ENCODE results near the gene MAB21L4. TPM values are rescaled to one million over a fixed set of nuclear protein-coding genes. Genes with fewer than 3 reads are reported as not detected.

The MAB21L4 gene
- total RNA-seq, 2 experiments from 2014 or later, result not detected

DNA sequence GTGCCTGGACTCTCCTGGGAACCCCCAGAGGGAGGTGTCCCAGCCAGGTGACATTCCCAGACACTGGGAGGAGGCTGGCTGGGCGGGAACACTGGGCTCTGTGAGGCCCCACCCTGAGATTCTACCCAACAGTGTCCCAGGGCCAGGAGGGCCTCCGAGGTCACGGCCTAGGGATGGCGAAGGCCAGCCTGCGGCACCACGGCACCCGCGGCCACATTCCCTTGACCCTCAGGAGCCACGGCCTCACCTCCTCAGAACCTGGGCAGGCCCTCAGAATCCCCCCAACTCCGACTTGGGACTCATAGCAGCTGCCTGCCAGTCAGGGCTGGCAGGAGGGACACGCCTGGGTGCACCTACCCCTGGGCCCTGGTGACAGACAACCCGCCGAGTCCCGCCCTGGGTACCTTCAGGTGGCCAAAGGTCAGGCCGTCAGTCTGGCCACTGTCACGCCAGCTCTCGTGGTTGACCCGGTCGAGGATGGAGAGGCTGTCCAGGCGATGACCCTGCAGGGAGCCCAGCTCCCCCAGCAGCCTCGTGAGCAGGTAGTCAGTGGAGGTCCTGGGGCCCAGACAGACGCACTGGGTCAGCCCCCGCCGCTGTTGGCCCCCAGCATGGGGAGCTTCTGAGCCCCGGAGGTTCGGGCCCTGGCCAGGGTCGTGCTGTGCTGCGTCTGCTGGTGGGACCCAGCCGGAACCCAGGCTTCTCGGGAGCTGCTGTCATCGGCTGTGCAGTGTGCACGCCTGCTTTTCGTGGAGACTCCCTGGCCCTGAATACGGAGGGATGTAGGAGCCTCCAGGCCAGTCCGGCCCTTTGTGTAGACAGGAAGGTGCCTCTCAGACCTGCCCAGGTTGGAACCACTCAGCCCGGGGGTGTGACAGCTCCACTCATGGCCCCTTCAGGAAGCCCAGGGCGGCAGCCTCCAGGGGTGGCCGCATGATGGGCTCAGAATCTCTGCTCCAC is 6.1 kb downstream of the MAB21L4 start:
- DNase-seq (no peak), ATAC-seq (no peak)
- TF ChIP-seq, protein P1, sequence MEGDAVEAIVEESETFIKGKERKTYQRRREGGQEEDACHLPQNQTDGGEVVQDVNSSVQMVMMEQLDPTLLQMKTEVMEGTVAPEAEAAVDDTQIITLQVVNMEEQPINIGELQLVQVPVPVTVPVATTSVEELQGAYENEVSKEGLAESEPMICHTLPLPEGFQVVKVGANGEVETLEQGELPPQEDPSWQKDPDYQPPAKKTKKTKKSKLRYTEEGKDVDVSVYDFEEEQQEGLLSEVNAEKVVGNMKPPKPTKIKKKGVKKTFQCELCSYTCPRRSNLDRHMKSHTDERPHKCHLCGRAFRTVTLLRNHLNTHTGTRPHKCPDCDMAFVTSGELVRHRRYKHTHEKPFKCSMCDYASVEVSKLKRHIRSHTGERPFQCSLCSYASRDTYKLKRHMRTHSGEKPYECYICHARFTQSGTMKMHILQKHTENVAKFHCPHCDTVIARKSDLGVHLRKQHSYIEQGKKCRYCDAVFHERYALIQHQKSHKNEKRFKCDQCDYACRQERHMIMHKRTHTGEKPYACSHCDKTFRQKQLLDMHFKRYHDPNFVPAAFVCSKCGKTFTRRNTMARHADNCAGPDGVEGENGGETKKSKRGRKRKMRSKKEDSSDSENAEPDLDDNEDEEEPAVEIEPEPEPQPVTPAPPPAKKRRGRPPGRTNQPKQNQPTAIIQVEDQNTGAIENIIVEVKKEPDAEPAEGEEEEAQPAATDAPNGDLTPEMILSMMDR (IDR thresholded peaks at IDR 0.05), result no peak
- Mint-ChIP-seq H3K27me3 (no peaks in the 10 kb centered on the region), H3K4me1 (ENCODE audit: low read depth) (peaks cover 5% of the 10 kb centered on the region), H3K9me3 (no peaks in the 10 kb centered on the region), H3K27ac (no peak overlapping the region), H3K36me3 (ENCODE audit: low read depth) (no peaks in the 10 kb centered on the region), H3K4me3 (no peak overlapping the region)
- intact Hi-C loops (cut with micrococcal nuclease), result no loop called here
- POLR2A ChIA-PET, result no interaction called here
- CTCF ChIA-PET, result no interaction called here

DNA sequence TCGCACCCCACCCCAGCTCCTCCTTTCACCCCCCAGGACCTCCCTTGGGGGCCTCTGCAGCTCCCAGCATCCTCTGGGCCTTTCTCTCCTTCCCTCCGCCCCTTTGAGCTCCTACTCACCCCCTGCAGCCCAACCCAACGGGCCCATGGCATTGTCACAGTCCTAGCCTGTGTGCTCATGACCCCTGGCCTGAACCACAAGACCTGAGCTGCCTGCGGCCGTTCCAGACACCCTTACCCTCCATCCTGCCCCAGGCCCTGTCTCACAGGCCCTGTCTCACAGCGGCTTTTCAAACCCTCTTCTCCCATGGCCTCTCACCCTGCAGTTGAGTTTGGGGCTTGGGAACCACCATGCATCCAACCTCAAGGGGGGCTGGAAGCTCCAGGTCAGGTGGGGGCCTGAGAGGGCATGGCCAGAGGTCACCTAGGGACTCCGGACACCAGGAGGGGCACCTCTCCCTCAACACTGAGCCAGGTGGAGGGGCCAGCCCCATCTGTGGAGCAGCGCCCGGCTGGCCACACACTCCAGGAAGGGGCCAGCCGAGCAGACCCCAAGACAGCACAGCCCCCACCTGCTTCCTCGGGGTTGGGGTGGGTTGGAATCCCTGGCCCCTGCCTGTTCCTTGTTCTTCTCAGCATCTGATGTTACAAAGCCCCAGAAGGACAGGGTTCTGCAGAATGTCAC is 6.9 kb downstream of the MAB21L4 start:
- Mint-ChIP-seq H3K4me3 (no peak overlapping the region), H3K27ac (no peak overlapping the region), H3K9me3 (no peaks in the 10 kb centered on the region), H3K4me1 (ENCODE audit: low read depth) (peaks cover 5% of the 10 kb centered on the region), H3K36me3 (ENCODE audit: low read depth) (no peaks in the 10 kb centered on the region), H3K27me3 (no peaks in the 10 kb centered on the region)
- TF ChIP-seq, protein P1 (IDR thresholded peaks at IDR 0.05), result no peak
- no peak for ATAC-seq
- intact Hi-C loops (cut with micrococcal nuclease), result no loop called here
- POLR2A ChIA-PET, result no interaction called here
- no peak for DNase-seq
- CTCF ChIA-PET, result no interaction called here

DNA sequence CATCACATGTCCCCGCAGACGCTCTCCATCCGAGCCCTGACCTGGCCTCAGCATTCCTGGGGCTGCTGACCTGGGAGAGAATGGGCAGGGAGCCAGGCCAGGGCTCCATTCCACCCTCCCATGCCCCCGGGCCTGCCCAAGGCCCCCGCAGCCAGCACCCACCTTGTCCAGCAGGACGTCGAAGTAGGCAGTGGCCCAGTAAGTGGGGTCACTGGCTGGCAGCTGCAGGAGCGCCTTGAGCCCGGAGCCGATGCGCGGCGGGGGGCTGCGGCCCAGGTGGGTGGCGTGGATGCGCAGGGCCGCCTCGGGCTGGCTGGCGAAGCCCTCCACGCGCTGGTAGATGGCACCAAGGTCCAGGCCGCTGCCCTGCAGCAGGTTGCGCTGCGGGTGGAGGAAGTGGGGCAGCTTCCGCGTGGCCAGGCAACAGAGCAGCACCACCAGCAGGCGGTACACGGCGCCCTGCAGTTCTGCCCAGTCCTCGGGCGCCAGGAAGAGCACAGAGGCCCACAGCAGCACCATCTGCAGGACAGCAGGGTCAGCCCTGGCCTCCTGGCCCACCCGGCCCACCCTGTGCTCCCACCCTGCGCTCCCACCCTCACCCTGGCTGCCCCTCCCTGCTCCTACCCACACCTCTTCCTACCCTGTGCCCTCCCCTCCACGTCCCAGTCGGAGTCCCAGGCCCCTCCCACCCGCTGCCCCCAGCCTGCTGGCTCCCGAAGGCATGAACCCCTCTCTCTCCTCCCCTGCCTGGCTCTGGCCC is 7.6 kb downstream of the MAB21L4 start:
- ChIA-PET POLR2A (no interaction called here), CTCF (no interaction called here)
- TF ChIP-seq, protein P1 (IDR thresholded peaks at IDR 0.05), result no peak
- Mint-ChIP-seq H3K4me1 (ENCODE audit: low read depth) (peaks cover under 1% of the 10 kb centered on the region), H3K36me3 (ENCODE audit: low read depth) (no peaks in the 10 kb centered on the region), H3K27ac (no peak overlapping the region), H3K27me3 (no peaks in the 10 kb centered on the region), H3K4me3 (no peak overlapping the region), H3K9me3 (no peaks in the 10 kb centered on the region)
- DNase-seq (no peak), ATAC-seq (no peak)
- intact Hi-C loops (cut with micrococcal nuclease), result no loop called here

DNA sequence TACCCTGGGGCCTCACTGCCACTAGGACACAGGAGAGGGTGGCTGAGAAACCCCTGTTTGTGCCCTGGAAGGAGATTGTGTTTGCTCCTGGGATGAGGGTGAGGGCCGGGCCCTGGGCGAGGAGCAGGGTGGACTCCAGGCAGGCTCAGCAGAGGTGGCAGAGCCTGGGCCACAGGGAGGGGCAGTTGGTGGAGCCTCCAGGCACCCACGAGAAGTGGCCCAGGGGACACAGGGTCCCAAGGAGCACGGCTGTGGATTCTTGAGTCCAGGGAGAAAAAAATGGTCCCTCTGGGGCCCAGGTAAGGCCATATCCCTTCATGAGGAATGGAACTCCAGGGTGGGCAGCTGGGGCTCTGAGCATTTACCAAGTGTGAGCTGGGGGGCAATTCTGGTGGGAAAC is 8.3 kb downstream of the MAB21L4 start:
- H3K4me1 Mint-ChIP-seq (ENCODE audit: low read depth), result no peaks in the 10 kb centered on the region
- ATAC-seq (no peak), DNase-seq (no peak)
- POLR2A ChIA-PET, result no interaction called here
- H3K9me3 Mint-ChIP-seq, result no peaks in the 10 kb centered on the region
- CTCF ChIA-PET, result no interaction called here
- no peak overlapping the region for H3K4me3 Mint-ChIP-seq
- H3K36me3 Mint-ChIP-seq (ENCODE audit: low read depth), result no peaks in the 10 kb centered on the region
- H3K27me3 Mint-ChIP-seq, result no peaks in the 10 kb centered on the region
- H3K27ac Mint-ChIP-seq, result no peak overlapping the region
- intact Hi-C loops (cut with micrococcal nuclease), result no loop called here
- TF ChIP-seq, protein P1 (IDR thresholded peaks at IDR 0.05), result no peak
